Measurements from ENCODE around the gene C11orf24.
A peak's percentile ranks its signal among the peaks of the same experiment; 100 is the strongest.
"Not testable (repeated sequence)": the region's sequence is repeated elsewhere in the genome, so short reads cannot be mapped to it uniquely, and the experiment has no call there.

C11orf24 gene

DNA sequence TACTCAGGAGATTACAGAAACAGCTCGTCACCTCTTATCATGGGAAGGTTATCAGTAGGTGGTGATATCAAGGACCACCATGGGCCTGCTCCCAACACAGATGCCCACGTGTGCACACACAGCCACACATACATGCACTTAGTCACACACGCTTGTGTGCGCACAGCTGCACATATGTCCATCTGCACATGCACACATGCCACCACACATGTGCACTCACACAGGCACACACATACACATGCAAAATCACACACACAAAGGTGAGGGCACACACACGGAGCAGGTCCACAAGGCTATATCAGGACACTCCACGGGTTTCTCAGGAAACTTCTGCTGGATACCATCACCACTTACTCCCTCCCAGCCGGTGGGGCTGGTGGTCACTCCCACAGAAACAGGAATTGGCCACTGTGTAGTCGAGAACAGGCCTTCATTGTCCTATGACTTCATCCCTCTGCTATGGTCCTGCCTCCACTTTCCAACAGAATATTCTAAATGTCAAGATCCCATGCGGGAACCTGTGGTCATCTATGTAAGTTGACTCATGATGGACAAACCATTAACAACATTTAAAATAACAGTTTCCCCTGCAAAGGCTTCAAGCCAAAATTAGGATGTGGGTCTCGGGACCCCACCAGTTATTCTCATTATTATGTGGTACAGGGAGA, 2.2 kb downstream of the C11orf24 start:
- peak; percentile 92 for DNase-seq

DNA sequence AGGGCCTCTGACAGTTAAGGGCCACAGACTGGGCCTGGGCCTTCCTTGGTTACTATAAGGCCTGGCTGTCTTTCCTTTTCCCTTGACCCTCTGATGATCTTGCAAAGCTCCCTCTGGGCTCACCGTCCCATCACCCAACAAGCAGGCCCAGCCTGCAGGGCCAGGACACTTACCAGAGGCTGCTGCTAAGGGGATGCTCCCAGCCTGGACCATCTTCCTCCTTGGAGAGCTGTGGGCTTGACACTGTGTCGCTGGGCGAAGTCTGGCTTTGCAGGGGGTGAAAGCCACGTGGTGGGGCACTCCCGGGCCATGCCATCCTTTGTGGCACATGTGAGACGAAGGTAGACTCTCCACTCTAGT, 3.9 kb downstream of the C11orf24 start:
- no peak for DNase-seq

DNA sequence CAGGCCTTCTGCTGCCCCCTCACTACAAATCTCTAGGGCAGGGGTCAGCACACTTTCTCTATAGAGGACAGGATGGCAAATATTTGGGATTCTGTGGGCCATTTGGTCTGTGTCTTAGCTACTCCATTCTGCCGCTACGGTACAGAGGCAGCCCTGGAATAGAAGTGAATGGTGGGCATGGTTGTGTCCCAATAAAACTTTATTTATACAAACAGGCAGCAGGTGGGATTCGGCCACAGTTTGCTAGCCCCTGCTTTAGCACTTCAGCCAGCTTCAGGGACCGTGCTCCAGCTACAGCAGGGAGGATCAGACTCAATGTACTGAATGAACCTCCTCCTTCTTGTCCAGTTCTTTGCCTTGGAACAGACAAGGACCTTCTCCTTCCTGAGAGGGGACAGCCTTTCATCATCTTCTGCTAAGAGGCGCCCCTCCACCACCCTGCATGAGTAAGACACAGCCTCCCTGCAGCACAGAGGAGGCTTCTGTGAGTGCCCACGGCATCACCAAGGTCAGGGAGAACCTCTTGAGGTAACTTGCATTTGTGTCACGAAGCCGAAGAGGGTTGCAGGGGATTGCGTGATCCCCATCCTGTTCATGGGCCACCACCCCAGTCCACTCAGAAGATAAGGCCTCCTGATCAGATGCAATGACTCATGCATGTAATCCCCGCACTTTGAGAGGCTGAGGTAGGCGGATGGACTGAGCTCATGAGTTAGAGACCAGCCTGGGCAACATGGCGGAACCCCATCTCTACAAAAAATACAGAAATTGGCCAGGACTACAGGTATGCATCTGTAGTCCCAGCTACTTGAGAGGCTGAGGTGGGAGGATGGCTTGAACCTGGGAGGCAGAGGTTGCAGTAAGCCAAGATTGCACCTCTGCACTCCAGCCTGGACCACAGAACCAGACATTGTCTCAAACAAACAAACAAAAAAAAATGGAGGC, 4.6 kb downstream of the C11orf24 start:
- DNase-seq, result no peak

DNA sequence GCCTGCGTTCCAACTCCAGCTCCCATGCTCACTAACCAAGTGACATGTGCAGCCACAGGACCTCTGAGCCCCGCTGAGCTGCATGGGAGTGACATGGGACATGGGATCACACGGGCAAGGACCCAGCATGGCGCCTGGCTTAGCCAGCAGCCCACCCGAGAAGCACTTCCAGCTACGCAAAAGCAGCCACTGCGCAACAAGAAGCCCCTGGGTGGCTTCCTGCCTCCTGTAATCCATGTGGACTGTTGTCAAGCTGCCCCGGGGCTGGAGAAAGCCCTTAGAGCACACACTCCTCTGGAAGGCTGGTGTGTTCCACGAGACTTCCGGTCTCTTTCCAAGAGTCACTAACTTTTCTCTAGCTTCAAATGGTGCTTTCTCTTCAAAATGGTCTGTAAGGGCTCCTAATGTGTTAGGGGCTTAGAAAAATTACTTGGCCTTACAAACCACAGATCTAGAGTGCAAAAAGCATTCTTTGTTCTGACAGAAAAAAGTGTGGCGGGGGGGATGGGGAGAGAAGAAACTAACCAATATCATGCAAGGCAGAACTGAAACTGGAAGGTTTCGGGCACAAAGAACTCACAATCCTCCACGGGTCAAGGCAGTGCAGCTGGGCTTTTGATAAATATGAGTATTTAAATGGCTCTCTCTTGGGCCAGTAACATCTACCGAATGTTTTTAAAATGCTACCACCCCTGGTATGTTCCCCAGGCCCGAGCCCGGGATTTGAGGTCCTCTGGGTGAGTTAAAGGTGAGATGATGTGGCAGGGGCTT, 5.5 kb downstream of the C11orf24 start:
- DNase-seq, result no peak

DNA sequence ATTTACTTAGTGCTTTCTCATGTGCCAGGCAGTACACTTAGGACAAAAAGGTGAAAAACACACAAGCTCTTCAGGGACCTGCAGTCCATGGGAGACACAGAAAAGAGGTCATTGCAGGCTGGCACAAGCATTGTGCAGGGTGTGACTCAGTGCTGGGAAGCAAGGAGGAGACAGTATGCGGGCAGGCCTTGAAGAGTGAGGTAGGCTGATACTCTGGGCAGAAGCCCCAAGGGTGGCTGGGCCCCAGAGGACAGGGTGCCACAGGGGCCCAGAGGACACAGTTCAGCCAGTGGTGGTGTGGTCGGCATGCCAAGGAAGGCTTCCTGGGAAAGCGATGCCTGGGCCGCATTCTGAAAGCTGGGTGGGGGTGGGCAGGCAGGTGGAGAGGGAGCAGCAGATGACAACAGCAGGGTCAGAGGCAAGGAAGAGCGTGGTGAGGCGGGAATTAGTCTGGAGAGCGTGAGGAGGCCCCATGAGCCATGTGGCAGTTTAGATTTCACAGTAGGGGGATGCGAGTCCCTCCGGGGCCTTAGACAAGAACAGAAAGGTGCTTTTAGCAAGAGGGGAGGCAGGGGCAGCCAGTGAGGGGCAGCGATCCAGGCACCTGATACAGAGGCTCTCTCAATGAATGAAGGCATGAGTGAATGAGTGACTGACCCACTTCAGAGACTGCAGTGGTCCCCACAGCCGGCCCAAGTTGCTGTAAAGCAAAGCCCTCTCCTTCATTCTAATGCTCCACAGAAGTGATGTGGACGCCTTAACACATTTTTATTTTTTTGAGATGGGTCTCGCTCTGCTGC, 6.8 kb downstream of the C11orf24 start:
- no peak for DNase-seq

DNA sequence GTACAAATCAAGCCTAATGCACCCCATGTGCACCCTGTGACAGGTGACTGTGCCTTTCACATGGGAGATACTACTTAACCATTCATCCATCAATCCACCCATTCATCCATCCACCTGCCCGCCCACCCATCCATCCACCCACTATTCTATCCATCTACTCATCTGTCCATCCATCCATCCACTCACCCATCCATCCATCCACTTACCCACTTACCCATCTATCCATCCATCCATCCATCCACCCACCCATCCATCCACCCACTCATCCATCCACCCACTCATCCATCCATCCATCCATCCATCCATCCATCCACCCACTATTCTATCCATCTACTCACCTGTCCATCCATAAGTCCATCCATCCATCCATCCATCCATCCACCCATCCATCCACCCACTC, 7.5 kb downstream of the C11orf24 start:
- DNase-seq, result no peak

DNA sequence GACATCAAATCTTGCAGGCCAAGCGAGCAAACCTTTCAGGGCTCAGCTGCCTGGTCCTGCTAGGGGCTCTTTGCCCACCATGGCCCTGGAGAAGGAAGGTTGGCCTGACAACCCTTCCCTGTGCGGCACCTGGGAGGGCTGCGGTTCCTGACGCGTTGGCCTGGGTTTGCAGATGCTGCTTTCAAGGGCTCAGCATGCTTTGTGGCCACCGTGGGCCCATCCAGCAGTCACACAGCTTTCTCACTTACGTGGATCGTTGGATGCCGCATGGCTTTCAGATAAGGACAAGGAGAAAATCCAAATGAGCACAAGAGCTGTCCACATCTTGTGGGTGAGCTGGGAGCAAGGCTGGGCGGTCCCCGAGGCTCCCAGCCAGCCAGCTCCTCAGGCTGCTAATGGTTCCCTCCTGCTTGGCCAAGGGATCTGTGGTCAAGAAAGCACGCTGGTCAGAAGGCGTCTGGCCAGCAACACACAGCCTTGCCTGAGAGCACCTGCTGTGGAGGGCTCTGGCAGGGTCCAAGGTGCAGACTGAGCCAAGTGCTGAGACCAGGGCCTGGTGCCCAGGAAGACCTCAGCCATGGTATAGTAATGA, 8.2 kb downstream of the C11orf24 start:
- DNase-seq, result no peak

DNA sequence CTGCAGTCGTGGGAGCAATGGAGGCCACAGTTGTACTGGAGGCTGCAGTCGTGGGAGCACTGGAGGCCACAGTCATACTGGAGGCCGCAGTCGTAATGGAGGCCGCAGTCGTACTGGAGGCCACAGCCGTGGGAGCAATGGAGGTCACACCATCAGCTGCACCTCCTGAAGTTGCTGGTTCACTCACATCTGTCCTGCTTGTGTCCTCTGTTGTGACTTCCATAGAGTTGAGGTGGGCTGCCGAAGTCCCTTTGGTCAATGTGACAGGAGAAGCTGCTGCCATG, 9.3 kb downstream of the C11orf24 start:
- DNase-seq, result no peak

DNA sequence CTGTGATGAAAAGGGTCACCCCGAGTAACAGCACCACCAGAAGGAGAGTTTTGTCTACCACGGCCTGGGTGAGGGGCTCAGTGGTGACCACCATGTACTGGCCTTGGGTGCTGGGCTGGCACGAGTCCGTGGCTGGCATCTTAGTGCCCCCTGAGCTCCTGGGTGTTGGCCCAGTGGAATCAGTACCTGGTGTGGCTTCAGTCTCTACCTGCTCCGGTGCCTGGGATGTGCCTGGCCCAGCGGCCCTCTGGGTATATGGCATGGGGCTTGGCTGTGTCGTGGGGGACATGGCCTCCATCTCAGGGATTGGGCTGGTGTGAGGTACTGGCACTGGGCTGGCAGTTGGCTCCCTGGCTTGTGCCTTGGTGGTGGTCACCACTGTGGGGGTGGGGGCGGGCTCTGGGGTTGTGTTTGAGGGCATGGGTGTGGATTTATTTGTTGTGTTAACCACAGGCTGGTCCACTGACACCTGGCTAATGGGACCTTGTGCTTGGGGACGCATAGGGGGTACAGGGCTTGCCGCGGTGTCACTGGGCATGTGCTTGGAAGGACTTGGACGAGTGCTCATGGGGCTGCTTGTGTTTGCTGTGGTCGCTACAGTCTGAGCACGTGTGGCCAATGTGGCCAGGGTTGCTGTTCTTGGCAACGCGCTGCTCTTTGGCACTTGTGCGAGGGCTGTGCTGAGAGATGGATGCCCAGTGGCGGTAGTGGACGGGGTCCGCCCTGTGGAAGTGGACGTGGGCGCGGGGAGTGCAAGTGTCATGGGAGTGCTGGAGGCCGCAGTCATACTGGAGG, 9.8 kb downstream of the C11orf24 start:
- DNase-seq, result no peak

DNA sequence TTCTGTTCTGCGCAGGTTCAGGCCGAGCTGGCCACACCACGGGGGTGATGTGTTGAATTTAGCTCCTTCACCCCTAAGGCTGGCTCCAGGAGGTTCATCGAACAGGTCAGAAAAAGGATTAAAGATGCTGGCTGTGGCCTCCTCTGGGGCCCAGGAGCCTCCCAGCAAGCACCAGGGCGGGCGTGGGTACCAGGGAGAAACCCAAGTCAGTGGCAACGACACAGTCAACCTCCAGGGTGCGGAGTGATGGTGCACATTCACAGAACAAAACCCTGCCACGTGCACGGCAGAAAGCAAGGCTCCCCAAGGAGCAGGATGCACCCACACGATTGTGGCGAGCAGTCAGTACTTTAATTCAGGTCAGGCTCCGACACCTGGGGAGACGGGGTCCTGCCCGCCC, 10.8 kb downstream of the C11orf24 start:
- DNase-seq, result no peak

DNA sequence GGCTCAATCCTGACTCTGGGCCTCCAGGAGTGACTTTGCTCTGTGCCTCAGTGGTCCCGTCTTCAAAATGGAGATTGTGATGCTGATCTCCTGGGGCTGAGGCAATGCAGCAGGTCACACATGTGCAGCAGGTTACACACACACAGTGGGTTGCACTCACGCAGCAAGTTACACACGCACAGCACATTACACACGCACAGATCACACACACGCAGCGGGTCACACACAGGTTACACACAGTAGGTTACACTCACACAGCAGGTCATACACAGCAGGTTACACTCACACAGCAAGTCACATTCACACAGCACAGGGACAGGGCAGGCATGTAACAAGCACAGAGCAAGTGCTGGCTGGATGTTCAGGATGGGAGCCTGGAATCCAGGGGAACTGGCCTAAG, 11.3 kb downstream of the C11orf24 start:
- DNase-seq, result no peak

DNA sequence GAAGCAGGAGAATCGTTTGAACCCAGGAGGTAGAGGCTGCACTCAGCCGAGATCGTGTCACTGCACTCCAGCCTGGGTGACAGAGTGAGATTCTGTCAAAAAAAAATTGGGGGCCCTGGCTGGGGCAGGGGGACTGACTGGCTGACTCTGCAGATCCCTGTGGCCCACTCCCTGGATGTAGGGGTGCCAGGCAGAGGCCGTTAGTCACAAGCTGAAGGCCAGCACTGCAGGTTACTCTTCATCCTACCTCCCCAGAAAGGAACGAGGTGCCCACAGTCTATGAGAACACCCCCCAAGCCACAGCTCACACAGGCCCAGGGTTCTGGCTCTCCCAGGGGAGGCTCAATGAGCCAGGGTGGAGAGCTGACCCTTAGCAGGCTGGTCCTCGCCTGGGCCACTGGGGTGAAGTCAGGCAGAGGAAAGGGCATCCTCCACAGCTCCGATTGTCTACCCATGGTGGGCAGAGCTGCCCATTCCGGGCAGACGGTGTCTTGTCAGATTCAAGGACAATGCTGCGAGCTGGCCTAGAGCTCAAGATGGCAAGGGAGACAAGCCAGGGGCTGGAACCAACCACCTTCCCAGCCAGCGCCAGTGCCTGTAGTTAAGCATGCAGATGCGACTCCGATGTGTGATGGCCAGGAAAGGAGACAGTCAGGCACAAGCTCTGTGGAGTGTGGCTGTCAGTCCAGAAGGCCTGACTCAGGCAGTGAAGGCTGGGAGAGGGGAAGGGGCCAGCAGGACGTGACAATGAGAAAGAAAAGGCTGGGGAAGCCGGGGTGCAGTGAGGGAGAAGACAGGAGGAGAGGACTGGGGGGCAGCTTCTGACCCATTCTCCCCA, 12.4 kb downstream of the C11orf24 start:
- DNase-seq, result no peak

DNA sequence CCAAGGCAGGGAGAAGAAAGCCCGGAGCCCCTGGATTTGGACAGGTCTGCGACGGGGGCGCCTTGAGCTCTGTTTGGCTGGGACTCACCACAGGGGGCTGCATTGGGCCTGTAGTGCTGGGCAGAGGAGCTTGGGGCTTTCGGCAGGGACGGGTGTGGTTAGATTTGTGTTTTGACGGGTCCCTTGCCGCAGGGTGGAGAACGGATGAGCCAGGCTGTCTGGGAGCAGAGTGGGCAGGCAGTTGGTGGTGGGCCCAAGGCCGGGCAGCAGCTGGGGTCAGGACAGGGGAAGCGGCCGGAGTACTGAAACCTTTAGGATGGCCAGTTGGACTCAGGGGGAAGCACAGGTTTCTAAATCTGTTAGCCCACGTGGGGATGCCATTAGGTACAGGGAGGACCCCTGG, 13.4 kb downstream of the C11orf24 start:
- no peak for DNase-seq

DNA sequence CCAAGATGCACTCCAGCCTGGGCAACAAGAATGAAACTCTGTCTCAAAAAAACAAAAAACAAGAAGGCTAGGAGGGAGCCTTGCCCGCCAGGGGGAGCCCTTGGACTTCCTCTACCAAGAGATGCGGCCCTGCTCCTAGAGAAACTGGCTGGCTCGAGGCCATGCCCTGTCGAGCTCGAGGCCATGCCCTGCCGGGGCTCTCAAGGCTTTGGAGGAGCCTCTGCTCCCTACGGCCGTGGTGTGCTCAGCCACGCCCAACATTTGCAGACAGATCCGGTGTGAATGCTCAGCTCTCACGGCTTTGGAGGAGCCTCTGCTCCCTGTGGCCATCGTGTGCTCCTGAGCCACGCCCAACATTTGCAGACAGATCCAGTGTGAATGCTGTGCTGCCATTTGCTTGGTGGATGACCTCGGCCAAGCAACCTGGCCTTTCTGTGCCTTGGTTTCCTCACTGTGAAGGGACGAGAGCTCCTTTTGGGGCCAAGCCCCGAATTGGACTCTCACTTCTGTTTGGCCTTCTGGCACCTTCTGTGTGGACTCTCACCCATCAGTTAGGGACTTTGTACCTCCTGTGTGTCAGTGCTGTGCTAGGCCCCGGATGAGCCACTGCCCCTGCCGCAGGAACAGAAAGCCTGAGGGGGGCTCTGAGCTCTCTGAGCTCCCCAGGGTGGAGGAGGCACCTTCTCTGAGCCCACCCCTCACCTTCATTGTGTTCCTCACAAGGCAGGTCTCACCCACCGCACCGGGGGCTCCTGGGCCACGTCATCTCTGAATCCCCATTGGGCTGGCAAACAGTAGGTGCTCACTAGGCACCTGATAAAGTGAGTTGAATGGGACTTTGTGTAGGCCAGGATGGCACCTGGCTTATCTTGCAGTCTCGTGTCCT, 14.1 kb downstream of the C11orf24 start:
- DNase-seq, result peak; percentile 92

DNA sequence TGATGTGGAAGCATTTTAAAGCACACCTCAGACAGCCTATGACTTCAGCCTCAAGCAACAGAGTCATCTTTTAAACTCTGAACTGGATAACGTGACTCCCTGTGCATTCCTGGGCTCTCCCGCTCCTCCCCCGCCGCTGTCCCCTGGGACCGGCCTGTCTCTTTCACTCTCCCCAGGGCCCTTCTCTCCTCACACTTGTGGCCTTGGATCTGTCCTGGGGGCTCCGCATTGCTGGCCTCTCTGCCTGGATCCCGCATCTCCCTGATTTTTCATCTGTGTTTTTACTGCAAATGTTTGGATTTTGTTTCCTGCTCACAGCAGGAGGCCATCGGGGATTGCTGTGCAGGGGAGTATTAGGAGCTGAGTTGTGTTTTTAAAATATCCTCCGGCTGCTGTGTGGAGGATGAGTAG, 15.4 kb downstream of the C11orf24 start:
- DNase-seq, result peak; percentile 82

DNA sequence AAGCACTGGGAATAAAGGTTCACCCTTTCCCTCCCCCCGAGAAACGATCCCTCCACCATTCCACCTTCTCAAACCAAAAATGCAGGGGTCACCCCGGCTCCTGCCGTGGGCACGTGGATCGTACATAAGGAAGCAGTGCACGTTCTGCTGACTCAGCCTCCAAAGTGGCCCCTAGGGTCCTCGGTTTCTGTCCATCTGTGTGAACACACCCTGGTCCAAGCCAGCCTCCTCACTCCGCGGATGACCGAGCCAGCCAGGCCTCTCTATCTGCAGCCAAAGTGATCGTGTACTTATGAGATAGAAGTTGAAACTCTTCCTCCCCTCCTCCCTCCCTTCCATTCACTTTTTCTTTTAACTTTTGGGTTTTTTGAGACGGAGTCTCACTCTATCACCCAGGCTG, 16.2 kb downstream of the C11orf24 start:
- DNase-seq, result no peak

DNA sequence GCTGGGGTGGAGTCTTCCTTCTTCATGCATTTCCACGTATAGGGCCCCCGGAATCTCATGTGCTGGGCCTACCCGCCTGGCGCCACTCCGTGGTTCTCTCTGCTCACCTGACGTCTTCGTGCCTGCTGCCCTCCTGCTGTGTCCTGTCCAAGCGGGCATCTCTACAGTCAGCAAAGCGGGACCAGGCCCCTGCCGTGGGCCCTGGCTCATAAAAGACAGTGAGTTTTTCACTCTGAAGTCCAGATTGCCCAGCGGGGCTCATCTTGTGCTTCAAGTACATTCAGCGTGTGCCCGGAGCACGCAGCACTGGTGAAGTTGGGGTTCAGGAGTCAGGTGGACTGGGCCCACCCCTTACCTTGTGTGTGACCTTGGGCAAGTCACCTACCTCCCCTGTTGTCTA, 17.4 kb downstream of the C11orf24 start:
- DNase-seq, result no peak

DNA sequence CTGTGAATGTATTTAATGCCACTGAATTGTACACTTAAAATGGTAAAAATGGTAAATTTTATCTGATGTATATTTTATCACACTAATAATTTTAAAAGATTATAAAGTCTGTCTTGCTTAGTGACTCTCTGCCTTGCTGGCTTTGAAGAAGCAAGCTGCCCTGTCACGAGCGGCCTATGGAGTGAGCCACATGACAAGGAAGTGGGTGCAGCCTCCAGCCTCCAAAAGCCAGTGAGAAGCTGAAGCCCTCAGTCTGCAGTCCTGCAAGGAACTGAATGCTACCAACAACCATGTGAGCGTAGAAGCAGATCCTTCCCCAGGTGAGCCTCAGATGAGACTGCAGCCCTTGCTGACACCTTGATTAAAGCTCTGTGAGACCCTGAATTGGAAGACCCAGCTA, 20.0 kb downstream of the C11orf24 start:
- no peak for DNase-seq

DNA sequence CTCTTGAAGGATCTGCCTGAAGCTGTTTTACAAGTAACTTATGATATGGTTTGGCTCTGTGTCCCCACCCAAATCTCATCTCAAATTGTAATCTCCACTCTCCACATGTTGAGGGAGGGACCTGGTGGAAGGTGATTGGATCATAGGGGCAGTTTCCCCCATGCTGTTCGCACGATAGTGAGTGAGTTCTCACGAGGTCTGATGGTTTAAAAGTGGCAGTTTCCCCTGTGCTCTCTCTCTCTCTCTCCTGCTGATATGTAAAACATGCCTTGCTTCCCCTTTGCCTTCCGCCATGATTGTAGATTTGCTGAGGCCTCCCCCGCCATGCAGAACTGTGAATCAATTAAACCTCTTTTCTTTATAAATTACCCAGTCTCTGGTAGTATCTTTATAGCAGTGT, 26.9 kb downstream of the C11orf24 start:
- DNase-seq, result not testable (repeated sequence)

DNA sequence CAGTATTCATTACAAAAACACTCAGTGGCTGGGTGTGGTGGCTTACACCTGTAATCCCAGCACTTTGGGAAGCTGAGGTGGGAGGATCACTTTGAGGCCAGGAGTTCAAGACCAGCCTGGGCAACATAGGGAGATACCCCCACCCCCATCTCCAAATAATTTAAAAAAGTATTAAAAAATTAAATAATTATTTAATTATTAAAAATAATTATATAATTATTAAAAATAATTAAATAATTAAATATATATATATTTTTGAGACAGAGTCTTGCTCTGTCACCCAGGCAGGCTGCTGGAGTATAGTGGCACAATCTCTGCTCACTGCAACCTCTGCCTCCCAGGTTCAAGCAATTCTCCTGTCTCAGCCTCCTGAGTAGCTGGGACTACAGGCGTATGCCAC, 27.9 kb downstream of the C11orf24 start:
- DNase-seq, result not testable (repeated sequence)
